GM12864 (cell line): ENCODE results near the gene SLC44A5.
"Not testable (repeated sequence)": the region's sequence is repeated elsewhere in the genome, so short reads cannot be mapped to it uniquely, and the experiment has no call there.

Experiments used
- DNase-seq: peaks from one replicate; pipeline ENCODE4 v3.0.0-alpha.2; 2011; ENCODE audit warnings: low read depth
- H3K4me3 ChIP-seq: 2 replicates; pipeline ENCODE4 v1.5.1; 2011; ENCODE audit warnings: mild to moderate bottlenecking, low read depth, low read length, control low read depth
- TF ChIP-seq, protein P1 (sequence below): IDR thresholded peaks from 2 replicates; pipeline ENCODE4 v1.5.1; 2011; ENCODE audit warnings: low read depth, mild to moderate bottlenecking, moderate library complexity, low read length, control low read depth, inconsistent platforms; ENCODE audit errors: missing control alignments

Gene SLC44A5

DNA sequence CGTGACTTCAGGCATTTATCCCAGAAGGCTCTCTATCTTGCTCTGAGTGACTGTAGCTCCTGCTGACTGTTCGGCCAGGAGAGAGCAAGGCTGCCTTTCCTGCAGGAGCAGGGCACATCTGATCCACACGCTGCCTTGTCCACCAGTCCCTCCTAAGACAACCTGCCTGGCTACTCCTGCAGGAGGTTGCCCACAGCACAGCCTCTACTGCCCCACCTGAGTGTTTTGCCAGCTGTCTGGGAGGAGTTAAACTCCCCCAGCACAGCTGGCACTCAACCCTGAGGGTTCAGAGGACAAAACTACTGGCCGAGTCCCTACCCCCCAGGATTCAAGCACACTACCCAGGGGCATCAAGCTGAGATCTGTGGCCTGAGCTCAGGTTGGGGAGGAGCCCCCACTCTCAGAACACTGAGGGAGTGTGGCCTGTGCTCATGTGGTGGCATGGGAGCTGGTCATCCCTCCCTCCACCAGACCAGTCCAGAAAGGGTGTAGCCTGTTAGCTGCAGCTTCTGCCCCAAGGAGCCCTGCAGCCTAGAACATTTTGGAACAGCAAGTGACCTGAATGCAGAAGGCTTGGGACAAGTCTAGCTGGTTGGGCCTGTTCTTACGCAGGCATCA lies 237.3 kb downstream of the SLC44A5 start:
- no peak overlapping the region for H3K4me3 ChIP-seq
- TF ChIP-seq, protein P1, sequence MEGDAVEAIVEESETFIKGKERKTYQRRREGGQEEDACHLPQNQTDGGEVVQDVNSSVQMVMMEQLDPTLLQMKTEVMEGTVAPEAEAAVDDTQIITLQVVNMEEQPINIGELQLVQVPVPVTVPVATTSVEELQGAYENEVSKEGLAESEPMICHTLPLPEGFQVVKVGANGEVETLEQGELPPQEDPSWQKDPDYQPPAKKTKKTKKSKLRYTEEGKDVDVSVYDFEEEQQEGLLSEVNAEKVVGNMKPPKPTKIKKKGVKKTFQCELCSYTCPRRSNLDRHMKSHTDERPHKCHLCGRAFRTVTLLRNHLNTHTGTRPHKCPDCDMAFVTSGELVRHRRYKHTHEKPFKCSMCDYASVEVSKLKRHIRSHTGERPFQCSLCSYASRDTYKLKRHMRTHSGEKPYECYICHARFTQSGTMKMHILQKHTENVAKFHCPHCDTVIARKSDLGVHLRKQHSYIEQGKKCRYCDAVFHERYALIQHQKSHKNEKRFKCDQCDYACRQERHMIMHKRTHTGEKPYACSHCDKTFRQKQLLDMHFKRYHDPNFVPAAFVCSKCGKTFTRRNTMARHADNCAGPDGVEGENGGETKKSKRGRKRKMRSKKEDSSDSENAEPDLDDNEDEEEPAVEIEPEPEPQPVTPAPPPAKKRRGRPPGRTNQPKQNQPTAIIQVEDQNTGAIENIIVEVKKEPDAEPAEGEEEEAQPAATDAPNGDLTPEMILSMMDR = no peak
- no peak for DNase-seq

DNA sequence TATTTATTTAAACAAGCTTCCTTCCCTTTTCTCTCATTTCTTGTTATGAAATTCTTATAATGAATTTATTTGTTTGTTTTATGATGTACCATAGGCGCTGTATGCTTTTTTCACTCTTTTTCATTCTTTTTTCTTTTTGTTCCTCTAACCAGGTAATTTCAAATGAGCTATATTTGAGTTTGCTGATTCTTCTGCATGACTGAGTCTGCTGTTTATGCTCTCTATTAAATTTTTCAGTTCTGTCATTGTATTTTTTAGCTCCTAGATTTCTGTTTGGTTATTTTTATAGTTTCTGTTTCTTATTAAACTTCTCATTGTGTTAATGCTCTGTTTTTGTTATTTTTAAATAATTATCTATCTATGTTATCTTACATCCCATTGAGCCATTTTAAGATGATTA lies 244.3 kb downstream of the SLC44A5 start:
- H3K4me3 ChIP-seq = no peak overlapping the region
- TF ChIP-seq, protein P1 = no peak
- DNase-seq = no peak

DNA sequence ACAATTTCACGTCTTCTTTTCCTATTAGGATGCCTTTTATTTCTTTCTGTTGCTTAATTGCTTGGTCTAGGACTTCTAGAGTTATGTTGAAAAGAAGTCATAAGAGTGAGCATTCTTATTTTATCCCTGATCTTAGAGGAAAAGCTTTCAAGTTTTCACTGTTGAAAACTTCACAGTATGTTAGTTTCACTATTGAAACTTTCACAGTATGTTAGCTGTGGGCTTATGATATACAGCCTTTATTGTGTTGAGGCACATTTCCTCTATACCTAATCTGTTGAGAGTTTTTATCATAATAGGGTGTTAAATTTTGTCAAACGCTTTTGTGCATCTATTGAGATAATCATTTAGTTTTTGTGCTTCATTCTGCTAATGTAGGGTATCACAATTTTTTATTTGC lies 249.7 kb downstream of the SLC44A5 start:
- no peak overlapping the region for H3K4me3 ChIP-seq
- TF ChIP-seq, protein P1 = no peak
- DNase-seq = no peak

DNA sequence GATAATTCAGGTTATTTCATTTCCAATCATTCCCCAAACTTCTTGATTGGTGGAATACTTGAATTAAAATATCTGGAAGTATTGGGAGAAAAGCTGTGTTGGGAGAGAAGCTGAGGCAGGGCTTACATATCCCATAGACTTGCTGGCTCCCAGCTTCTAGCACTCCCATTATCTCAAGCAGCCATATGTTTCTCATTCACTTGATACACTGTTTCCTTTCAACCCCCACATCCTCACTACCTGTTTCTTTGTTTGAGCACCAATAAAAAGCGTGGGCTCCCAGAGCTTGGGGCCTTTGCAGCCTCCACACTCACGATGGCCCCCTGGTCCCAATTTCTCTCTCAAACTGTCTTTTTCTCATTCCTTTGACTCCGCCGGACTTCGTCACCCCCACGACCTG lies 256.6 kb downstream of the SLC44A5 start:
- DNase-seq, H3K4me3 ChIP-seq: not testable (repeated sequence)

DNA sequence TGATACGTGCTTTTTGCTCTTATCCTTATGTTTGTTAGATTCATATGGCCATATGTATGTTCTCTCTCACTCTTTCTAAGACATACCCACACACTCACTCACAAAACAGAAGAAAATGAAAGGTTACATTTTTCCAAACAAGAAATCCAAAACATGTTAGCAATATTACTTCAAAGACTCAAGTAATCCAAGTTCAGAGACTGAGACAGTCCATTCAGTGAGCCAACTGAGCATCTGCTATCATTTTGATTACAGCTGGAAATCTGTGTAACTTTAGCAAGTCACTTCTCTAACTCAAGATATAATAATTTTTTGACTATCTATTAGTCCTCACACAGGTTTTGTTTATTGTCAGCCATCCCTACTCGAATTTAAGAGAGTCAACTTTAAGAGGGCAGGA lies 257.9 kb downstream of the SLC44A5 start:
- DNase-seq = no peak
- TF ChIP-seq, protein P1 = no peak
- no peak overlapping the region for H3K4me3 ChIP-seq

DNA sequence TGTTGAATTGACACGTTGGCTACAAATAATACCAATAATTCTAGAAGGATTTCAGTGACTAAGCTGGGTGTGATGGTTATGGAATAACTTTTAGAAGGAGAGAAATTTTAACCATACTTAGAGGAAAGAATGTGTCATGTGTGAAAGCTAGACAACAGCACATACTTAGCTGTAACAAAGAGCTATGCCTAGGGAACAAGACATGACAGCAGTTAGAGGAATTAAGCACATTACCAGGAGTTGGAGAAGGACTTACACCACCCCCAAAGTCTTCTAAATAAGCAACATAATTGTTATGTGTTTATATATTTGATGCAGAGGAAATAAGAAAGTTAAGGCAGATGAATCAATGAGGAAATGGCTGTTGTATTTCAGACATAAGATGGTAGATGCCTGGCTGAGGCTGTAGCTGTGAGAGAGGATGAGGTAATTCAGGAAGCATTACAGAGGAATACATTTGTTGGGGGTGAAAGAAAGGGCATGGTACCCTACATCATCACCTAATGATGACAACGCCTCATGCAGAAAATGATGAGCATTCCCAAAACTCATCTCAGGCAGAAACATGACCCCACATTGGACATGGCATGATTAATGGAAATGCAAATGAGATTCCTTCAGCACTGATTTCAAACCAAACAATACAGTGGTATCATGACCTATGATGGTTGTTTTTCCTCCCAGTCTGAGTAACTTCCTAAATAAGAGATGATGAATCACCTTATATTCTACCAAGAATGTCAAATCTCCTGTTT lies 265.2 kb downstream of the SLC44A5 start:
- no peak overlapping the region for H3K4me3 ChIP-seq
- DNase-seq = no peak
- TF ChIP-seq, protein P1 = no peak

DNA sequence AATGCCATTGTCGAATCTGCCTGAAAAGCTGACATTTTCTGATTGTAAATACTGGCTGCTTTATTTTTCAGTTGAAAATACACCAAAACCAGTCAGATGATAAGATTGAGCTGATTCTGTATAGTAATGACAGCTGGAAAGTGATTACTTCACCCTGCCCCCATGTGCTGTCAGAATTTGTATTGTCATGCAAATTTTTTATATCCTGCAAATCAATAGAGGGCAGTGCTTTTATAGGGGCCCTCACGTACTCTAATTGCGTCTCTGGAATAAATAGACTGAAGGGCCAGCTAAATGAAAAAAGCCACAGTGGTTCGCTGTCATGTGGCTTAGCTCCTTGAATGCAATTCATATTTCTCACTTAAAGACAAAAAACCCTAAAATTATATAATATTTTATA lies 268.1 kb downstream of the SLC44A5 start:
- TF ChIP-seq, protein P1 = no peak
- no peak for DNase-seq
- H3K4me3 ChIP-seq = no peak overlapping the region
